A673 (cell line): ENCODE data around the gene CRYBG3.

Experiments
- EZH2 ChIP-seq: fragments of 200-600 bp; sonication (generic); IDR thresholded peaks from 2 replicates; pipeline ENCODE4 v1.6.1; 2017; ENCODE audit warnings: borderline replicate concordance, low read depth, mild to moderate bottlenecking, mixed read lengths, antibody characterized with exemption, low read length; ENCODE audit not compliant: poor library complexity, severe bottlenecking
- TF ChIP-seq, protein P1 (sequence below): fragments of 300-800, 200-600 bp; sonication (generic); conservative IDR thresholded peaks from 2 replicates; pipeline ENCODE4 v1.5.1; 2017; ENCODE audit warnings: low read depth, mild to moderate bottlenecking, antibody characterized with exemption, low read length, moderate library complexity, mixed read lengths

DNA sequence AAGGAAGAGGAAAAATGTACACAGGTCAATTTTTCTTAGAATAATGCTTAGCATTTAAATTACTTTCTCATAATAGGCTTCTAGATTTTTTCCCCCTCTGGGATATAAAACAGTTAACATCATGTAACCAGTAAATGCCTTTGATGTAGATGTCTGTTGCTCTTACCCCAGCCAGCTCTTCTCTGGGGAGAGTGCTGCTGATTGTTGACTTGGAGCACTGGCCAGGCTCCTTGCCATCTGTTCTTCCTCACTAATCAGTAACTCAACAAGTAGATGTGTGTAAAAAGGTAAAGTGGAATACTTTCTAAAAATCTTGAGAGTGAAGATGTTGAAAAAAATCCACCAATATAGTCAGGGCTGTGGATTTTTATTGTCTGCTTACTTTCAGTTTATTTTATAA is 108.2 kb downstream of the CRYBG3 start:
- TF ChIP-seq, protein P1, sequence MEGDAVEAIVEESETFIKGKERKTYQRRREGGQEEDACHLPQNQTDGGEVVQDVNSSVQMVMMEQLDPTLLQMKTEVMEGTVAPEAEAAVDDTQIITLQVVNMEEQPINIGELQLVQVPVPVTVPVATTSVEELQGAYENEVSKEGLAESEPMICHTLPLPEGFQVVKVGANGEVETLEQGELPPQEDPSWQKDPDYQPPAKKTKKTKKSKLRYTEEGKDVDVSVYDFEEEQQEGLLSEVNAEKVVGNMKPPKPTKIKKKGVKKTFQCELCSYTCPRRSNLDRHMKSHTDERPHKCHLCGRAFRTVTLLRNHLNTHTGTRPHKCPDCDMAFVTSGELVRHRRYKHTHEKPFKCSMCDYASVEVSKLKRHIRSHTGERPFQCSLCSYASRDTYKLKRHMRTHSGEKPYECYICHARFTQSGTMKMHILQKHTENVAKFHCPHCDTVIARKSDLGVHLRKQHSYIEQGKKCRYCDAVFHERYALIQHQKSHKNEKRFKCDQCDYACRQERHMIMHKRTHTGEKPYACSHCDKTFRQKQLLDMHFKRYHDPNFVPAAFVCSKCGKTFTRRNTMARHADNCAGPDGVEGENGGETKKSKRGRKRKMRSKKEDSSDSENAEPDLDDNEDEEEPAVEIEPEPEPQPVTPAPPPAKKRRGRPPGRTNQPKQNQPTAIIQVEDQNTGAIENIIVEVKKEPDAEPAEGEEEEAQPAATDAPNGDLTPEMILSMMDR, result no peak
- TF ChIP-seq EZH2, result no peak
